HEK293 (cell line): Measurements from ENCODE around the gene STUM.

ENCODE experiments used
- CTCF ChIA-PET: fragments of 350-600 bp; formaldehyde crosslinking; extraction: SDS; loops from one replicate; lab custom pipeline; 2021; ENCODE audit warnings: antibody characterized with exemption; lab: Yijun Ruan, JAX
- POLR2A ChIA-PET: fragments of 300-600 bp; formaldehyde crosslinking; extraction: SDS; loops from one replicate; lab custom pipeline; 2020; ENCODE audit warnings: antibody characterized with exemption, inconsistent platforms; lab: Yijun Ruan, JAX
- H3K27ac ChIP-seq: fragments of 200-500 bp; sonication (Bioruptor generic); 2 replicates; pipeline ENCODE4 v1.5.1; 2014; ENCODE audit warnings: low read depth, low read length, control low read depth, inconsistent platforms; ENCODE audit errors: extremely low read depth
- H3K36me3 ChIP-seq, 2 experiments: fragments of 200-500 bp in 1 of 2; sonication (Bioruptor generic) in 1 of 2; 1 replicate in 1 of 2; 2 replicates in 1 of 2; pipeline ENCODE4 v1.5.1; 2014 to 2017; ENCODE audit warnings: inconsistent platforms in 2 of 2, low read length in 2 of 2; ENCODE audit not compliant: control insufficient read depth in 2 of 2, insufficient read depth in 1 of 2
- H3K4me1 ChIP-seq: fragments of 200-500 bp; sonication (Bioruptor generic); 2 replicates; pipeline ENCODE4 v1.5.1; 2014; ENCODE audit warnings: mild to moderate bottlenecking, low read length, inconsistent platforms; ENCODE audit not compliant: control insufficient read depth, insufficient read depth
- H3K4me3 ChIP-seq: 2 replicates; pipeline ENCODE4 v1.5.1; 2011; ENCODE audit warnings: low read depth, mild to moderate bottlenecking, control low read depth, low read length, moderate library complexity
- H3K9me3 ChIP-seq: fragments of 200-500 bp; sonication (Bioruptor generic); 2 replicates; pipeline ENCODE4 v1.5.1; 2014; ENCODE audit warnings: low read depth, low read length, inconsistent platforms; ENCODE audit not compliant: control insufficient read depth, insufficient read depth
- GLIS2 ChIP-seq: fragments of 450-650 bp; formaldehyde crosslinking; IDR thresholded peaks from 2 replicates; pipeline ENCODE4 v1.5.1; 2016; ENCODE audit warnings: missing biosample characterization, missing genetic modification characterization
- HIC1 ChIP-seq: fragments of 450-650 bp; formaldehyde crosslinking; IDR thresholded peaks from 2 replicates; pipeline ENCODE4 v1.5.1; 2016; ENCODE audit warnings: missing biosample characterization, missing genetic modification characterization
- HOXC10 ChIP-seq: sonication (generic); formaldehyde crosslinking; IDR thresholded peaks from 2 replicates; pipeline ENCODE4 v1.8.1; 2023; ENCODE audit warnings: mild to moderate bottlenecking, missing genetic modification reagents
- HOXD13 ChIP-seq: sonication (generic); formaldehyde crosslinking; IDR thresholded peaks from 2 replicates; pipeline ENCODE4 v1.8.0; 2022; ENCODE audit warnings: missing genetic modification reagents, borderline replicate concordance
- KLF10 ChIP-seq: fragments of 450-650 bp; IDR thresholded peaks from 2 replicates; pipeline ENCODE4 v1.5.1; 2018; ENCODE audit warnings: missing biosample characterization, mild to moderate bottlenecking, missing genetic modification characterization
- OSR2 ChIP-seq: fragments of 450-650 bp; formaldehyde crosslinking; IDR thresholded peaks from 2 replicates; pipeline ENCODE4 v1.5.1; 2016; ENCODE audit warnings: missing biosample characterization, missing genetic modification characterization
- PRDM4 ChIP-seq: fragments of 450-650 bp; formaldehyde crosslinking; IDR thresholded peaks from 2 replicates; pipeline ENCODE4 v1.5.1; 2017; ENCODE audit warnings: missing biosample characterization, missing genetic modification characterization
- WT1 ChIP-seq: fragments of 450-650 bp; formaldehyde crosslinking; IDR thresholded peaks from 2 replicates; pipeline ENCODE4 v1.5.1; 2016; ENCODE audit warnings: missing biosample characterization, missing genetic modification characterization
- ZBTB6 ChIP-seq: fragments of 450-650 bp; formaldehyde crosslinking; IDR thresholded peaks from 2 replicates; pipeline ENCODE4 v1.5.1; 2017; ENCODE audit warnings: missing biosample characterization, missing genetic modification characterization
- ZFHX2 ChIP-seq: fragments of 450-650 bp; formaldehyde crosslinking; conservative IDR thresholded peaks from 2 replicates; pipeline ENCODE4 v1.5.1; 2016; ENCODE audit warnings: missing biosample characterization, missing genetic modification characterization
- ZFP37 ChIP-seq: fragments of 450-650 bp; formaldehyde crosslinking; IDR thresholded peaks from 2 replicates; pipeline ENCODE4 v1.5.1; 2016; ENCODE audit warnings: missing biosample characterization, missing genetic modification characterization
- ZIC2 ChIP-seq: fragments of 450-650 bp; formaldehyde crosslinking; IDR thresholded peaks from 2 replicates; pipeline ENCODE4 v1.5.1; 2016; ENCODE audit warnings: missing biosample characterization, missing genetic modification characterization
- ZNF354C ChIP-seq: fragments of 450-650 bp; formaldehyde crosslinking; IDR thresholded peaks from 2 replicates; pipeline ENCODE4 v1.5.1; 2016; ENCODE audit warnings: missing biosample characterization, missing genetic modification characterization, low read depth, borderline replicate concordance
- ZNF548 ChIP-seq: fragments of 450-650 bp; formaldehyde crosslinking; IDR thresholded peaks from 2 replicates; pipeline ENCODE4 v1.5.1; 2016; ENCODE audit warnings: missing biosample characterization, missing genetic modification characterization
- ZNF677 ChIP-seq: fragments of 450-650 bp; IDR thresholded peaks from 2 replicates; pipeline ENCODE4 v1.5.0; 2018; ENCODE audit warnings: missing biosample characterization, mild to moderate bottlenecking, missing genetic modification characterization, moderate library complexity
- ZNF701 ChIP-seq: fragments of 450-650 bp; formaldehyde crosslinking; IDR thresholded peaks from 2 replicates; pipeline ENCODE4 v1.5.1; 2016; ENCODE audit warnings: missing biosample characterization, missing genetic modification characterization
- ZNF791 ChIP-seq: fragments of 450-650 bp; formaldehyde crosslinking; IDR thresholded peaks from 2 replicates; pipeline ENCODE4 v1.5.1; 2016; ENCODE audit warnings: missing biosample characterization, missing genetic modification characterization
- TF ChIP-seq, protein P1 (sequence below): fragments of 450-650 bp; formaldehyde crosslinking; IDR thresholded peaks from 2 replicates; pipeline ENCODE4 v1.5.1; 2016; ENCODE audit warnings: missing biosample characterization, missing genetic modification characterization
- TF ChIP-seq, protein P2 (sequence below): fragments of 450-650 bp; formaldehyde crosslinking; IDR thresholded peaks from 2 replicates; pipeline ENCODE4 v1.5.1; 2016; ENCODE audit warnings: missing biosample characterization, missing genetic modification characterization, borderline replicate concordance

STUM gene

GRCh38 chr1:226519716-226520598 lies 28.6 kb upstream of the STUM start:
- Histone ChIP-seq H3K27ac (no peak overlapping the region), H3K36me3 (no peaks in the 10 kb centered on the region), H3K9me3 (no peaks in the 10 kb centered on the region), H3K4me3 (no peak overlapping the region), H3K4me1 (no peaks in the 10 kb centered on the region)
- POLR2A ChIA-PET: no interaction called here
- CTCF ChIA-PET: interaction anchor here (0.8 to 1.2 kb wide), 4 partner anchors 10 to 115 kb away, joined by 3 to 5 read pairs (median 4); no protein-coding TSS in a partner anchor
- TF ChIP-seq WT1 (tag by site-specific recombination): no peak
- TF ChIP-seq ZNF677 (tag by site-specific recombination): no peak
- TF ChIP-seq HOXD13 (CRISPR knock-in tag): no peak
- TF ChIP-seq ZIC2 (tag by site-specific recombination): no peak
- TF ChIP-seq, protein P1, sequence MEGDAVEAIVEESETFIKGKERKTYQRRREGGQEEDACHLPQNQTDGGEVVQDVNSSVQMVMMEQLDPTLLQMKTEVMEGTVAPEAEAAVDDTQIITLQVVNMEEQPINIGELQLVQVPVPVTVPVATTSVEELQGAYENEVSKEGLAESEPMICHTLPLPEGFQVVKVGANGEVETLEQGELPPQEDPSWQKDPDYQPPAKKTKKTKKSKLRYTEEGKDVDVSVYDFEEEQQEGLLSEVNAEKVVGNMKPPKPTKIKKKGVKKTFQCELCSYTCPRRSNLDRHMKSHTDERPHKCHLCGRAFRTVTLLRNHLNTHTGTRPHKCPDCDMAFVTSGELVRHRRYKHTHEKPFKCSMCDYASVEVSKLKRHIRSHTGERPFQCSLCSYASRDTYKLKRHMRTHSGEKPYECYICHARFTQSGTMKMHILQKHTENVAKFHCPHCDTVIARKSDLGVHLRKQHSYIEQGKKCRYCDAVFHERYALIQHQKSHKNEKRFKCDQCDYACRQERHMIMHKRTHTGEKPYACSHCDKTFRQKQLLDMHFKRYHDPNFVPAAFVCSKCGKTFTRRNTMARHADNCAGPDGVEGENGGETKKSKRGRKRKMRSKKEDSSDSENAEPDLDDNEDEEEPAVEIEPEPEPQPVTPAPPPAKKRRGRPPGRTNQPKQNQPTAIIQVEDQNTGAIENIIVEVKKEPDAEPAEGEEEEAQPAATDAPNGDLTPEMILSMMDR (tag by site-specific recombination): peak; percentile 25; the same call in 1 of the 2 replicates
- TF ChIP-seq ZNF701 (tag by site-specific recombination): no peak
- no peak for TF ChIP-seq ZFP37 (tag by site-specific recombination)
- TF ChIP-seq ZNF548 (tag by site-specific recombination): no peak
- no peak for TF ChIP-seq ZNF791 (tag by site-specific recombination)

DNA sequence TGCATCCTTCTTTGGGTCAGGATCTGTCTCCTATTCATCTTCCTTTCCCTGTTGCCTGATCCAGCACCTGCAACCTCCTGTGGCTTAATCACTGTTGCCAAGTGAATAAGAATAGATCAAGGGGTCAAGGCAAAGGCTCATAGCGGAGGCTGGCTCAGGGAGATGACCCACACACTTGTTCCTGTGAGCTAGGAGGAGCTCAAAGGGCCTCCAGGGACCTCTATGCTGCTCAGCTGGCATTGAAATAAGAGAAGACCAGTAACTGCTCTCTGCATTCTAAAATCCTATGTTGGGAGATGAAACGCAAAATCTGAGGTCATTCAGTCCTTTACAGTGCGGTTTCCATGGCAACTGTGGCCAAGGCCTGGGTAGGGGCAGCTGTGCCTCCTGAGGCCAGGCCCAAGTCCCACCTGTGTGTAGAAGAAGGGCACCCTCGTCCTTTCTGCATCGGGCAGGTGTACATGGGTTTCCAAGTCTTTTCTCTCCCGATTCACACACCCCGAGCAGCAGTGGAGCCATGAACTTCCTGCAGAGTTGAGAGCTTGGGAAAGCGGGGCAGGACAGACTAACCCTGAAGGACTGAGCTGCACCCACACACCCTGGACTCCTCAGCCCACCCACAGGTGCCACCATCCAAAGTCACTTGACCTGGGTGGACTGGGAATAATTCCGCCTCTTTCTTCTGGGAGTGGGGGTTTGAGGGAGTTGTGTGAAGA lies 27.8 kb upstream of the STUM start:
- ChIA-PET POLR2A (no interaction called here), CTCF (interaction anchor here (0.9 to 1.2 kb wide), 4 partner anchors 9 to 1433 kb away, joined by 3 to 5 read pairs (median 4); no protein-coding TSS in a partner anchor)
- no peak overlapping the region for H3K4me3 ChIP-seq
- TF ChIP-seq ZFHX2 (0 out of 2 replicates have a peak, but pooled peaks have one; percentile 6), HIC1 (tag by site-specific recombination) (no peak), GLIS2 (0 out of 2 replicates have a peak, but pooled peaks have one; percentile 6)
- H3K27ac ChIP-seq: no peak overlapping the region
- no peaks in the 10 kb centered on the region for H3K36me3 ChIP-seq
- no peaks in the 10 kb centered on the region for H3K4me1 ChIP-seq
- no peaks in the 10 kb centered on the region for H3K9me3 ChIP-seq

GRCh38 chr1:226523646-226524406 lies 24.7 kb upstream of the STUM start:
- Histone ChIP-seq H3K36me3 (no peaks in the 10 kb centered on the region), H3K4me1 (no peaks in the 10 kb centered on the region), H3K9me3 (no peaks in the 10 kb centered on the region), H3K4me3 (no peak overlapping the region), H3K27ac (no peak overlapping the region)
- POLR2A ChIA-PET: no interaction called here
- CTCF ChIA-PET: interaction anchor here (0.6 to 3.4 kb wide), 4 partner anchors 23 to 85 kb away, joined by 3 to 13 read pairs (median 5); no protein-coding TSS in a partner anchor
- TF ChIP-seq ZNF354C (tag by site-specific recombination): no peak
- TF ChIP-seq, protein P2, sequence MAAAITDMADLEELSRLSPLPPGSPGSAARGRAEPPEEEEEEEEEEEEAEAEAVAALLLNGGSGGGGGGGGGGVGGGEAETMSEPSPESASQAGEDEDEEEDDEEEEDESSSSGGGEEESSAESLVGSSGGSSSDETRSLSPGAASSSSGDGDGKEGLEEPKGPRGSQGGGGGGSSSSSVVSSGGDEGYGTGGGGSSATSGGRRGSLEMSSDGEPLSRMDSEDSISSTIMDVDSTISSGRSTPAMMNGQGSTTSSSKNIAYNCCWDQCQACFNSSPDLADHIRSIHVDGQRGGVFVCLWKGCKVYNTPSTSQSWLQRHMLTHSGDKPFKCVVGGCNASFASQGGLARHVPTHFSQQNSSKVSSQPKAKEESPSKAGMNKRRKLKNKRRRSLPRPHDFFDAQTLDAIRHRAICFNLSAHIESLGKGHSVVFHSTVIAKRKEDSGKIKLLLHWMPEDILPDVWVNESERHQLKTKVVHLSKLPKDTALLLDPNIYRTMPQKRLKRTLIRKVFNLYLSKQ (tag by site-specific recombination): no peak
- no peak for TF ChIP-seq ZBTB6 (tag by site-specific recombination)
- TF ChIP-seq OSR2: no peak
- TF ChIP-seq KLF10: no peak
- TF ChIP-seq HOXC10 (CRISPR knock-in tag): no peak
- no peak for TF ChIP-seq PRDM4 (tag by site-specific recombination)
